Measurements from ENCODE around the gene ZBTB7B. TPM values are rescaled to one million over a fixed set of nuclear protein-coding genes. Genes with fewer than 3 reads are reported as not detected.

ZBTB7B gene
- total and polyA plus RNA-seq, 9 of the 15 experiments (the other 6 are each of a cell fraction or from before 2014, with no cell fraction given) = 0.04 to 46.5 (median 15.2) TPM

- TF ChIP-seq ZNF830 (CRISPR knock-in tag; IDR thresholded peaks at IDR 0.05) (no peak), ZBTB43 (CRISPR knock-in tag; IDR thresholded peaks at IDR 0.05) (no peak), CEBPG (CRISPR knock-in tag; IDR thresholded peaks at IDR 0.05) (no peak), CEBPG (tag; conservative IDR thresholded peaks at IDR 0.05 in 1 of 2, IDR thresholded peaks at IDR 0.05 in 1 of 2) (no peak), ZNF644 (tag; IDR thresholded peaks at IDR 0.05; ENCODE audit: low read depth) (no peak), SNRNP70 (optimal IDR thresholded peaks at IDR 0.05; ENCODE audit: low read depth, low read length) (no peak), TFE3 (CRISPR knock-in tag; IDR thresholded peaks at IDR 0.05) (no peak), E2F5 (CRISPR knock-in tag; IDR thresholded peaks at IDR 0.05) (no peak), ZNF696 (CRISPR knock-in tag; conservative IDR thresholded peaks at IDR 0.05) (no peak), FOXP1 (CRISPR knock-in tag; IDR thresholded peaks at IDR 0.05) (no peak), EZH2 (IDR thresholded peaks at IDR 0.05; ENCODE audit: borderline replicate concordance, low read depth, low read length) (no peak), FOXJ2 (tag; IDR thresholded peaks at IDR 0.05) (no peak), GTF2B (IDR thresholded peaks at IDR 0.05; ENCODE audit: extremely low read depth, insufficient read length) (no peak), ADNP (tag; IDR thresholded peaks at IDR 0.05) (no peak), CREBBP (IDR thresholded peaks at IDR 0.05; ENCODE audit: low read depth, low read length) (no peak), FOXA1 (IDR thresholded peaks at IDR 0.05; ENCODE audit: borderline replicate concordance) (no peak), ZNF695 (CRISPR knock-in tag; IDR thresholded peaks at IDR 0.05) (no peak), KAT7 (CRISPR knock-in tag; IDR thresholded peaks at IDR 0.05; ENCODE audit: borderline replicate concordance) (peak; percentile 36; the same call in 1 of the 2 replicates), ZNF143 (CRISPR knock-in tag; IDR thresholded peaks at IDR 0.05) (no peak), KLF16 (IDR thresholded peaks at IDR 0.05) (no peak), CBX2 (IDR thresholded peaks at IDR 0.05; ENCODE audit: insufficient read depth, low read length, poor library complexity, severe bottlenecking) (no peak), IRF1 (CRISPR knock-in tag; IDR thresholded peaks at IDR 0.05; ENCODE audit: borderline replicate concordance) (no peak), ILK (tag; IDR thresholded peaks at IDR 0.05; ENCODE audit: borderline replicate concordance, low read depth) (no peak)
These were observed 2.8 kb upstream of the ZBTB7B start (continued) for GRCh38 chr1:154999571-155000410.

All from K562 (cell line).